Cerebellar cortex (tissue), 1 donor: Measurements from ENCODE around the gene ERC1.

Experiments
- DNase-seq: peaks from one replicate; pipeline ENCODE4 v3.0.0-alpha.2; 2015; ENCODE audit warnings: low spot score

ERC1 gene

GRCh38 chr12:1405619-1406018 is 414.6 kb downstream of the ERC1 start:
- DNase-seq, result no peak

DNA sequence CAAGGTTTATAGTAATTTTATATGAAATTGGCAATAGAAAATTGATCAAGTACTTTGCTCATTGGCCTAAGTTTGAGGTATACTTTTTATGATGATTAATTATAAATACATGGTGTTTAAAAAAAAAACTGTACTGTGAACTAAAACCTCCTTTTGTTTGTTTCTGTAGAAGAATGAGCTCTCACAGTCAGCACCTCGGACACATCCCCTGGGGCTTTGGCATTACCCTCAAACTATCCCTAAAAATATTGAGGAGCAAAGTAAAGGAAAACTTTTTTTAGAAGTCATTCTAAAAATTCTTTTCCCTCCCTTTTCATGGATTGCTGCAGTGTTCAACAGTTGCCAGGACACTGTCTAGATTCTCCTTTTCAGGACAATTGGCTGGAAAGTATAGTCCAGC is 419.8 kb downstream of the ERC1 start:
- DNase-seq, result no peak

GRCh38 chr12:1413930-1414329 is 422.9 kb downstream of the ERC1 start:
- DNase-seq, result no peak

GRCh38 chr12:1418144-1418543 is 427.1 kb downstream of the ERC1 start:
- DNase-seq, result no peak

- no peak for DNase-seq
Observed at GRCh38 chr12:1419849-1420371, 428.9 kb downstream of the ERC1 start.

- DNase-seq, result no peak
Observed at GRCh38 chr12:1421091-1421846, 430.2 kb downstream of the ERC1 start.

- DNase-seq, result no peak
Observed at GRCh38 chr12:1422604-1423315, 431.7 kb downstream of the ERC1 start.

- no peak for DNase-seq
Observed at GRCh38 chr12:1424674-1425395, 433.8 kb downstream of the ERC1 start.

GRCh38 chr12:1425396-1425729 is 434.3 kb downstream of the ERC1 start:
- no peak for DNase-seq

GRCh38 chr12:1428671-1429070 is 437.6 kb downstream of the ERC1 start:
- no peak for DNase-seq

- DNase-seq, result no peak
Observed at GRCh38 chr12:1429980-1430379, 439.0 kb downstream of the ERC1 start.

- DNase-seq, result no peak
Observed at GRCh38 chr12:1434296-1434955, 443.4 kb downstream of the ERC1 start.

DNA sequence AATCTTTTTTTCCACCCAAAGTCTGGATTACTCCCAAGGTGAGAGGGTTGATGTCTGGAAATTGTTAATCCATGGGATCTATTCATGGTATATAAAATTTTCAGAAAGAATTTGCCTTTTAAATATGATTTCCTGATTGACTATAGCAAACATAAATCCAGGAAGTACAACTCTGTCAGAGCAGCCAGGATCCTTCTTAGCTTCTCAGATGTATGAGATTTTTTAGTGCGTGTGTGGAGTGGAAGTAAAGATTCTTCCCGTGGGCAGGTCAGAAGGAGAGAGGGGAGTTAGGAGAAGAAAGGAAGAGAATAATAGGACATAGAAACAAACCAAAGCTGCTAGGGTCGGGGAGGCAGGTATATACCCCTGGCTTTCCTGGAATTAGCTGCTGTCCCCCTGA is 444.0 kb downstream of the ERC1 start:
- DNase-seq, result no peak

DNA sequence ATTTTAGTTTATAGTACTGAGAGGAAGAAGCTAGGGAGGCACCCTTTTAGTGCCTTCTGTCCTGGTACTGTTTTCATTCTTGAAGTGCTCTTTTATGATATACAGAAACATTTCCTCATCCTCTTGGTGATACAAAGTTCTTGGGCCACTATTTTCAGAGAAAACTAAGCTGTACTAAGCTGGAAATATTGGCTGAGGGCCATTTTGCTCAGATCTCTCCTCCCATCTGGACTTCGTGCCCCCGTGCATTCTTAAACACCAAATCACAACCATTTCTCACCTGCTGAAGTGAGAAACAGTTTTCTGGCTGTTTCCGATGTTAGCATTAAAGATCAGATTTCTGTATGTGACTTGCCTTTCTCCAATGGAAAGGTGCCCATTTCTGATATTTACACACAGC is 444.4 kb downstream of the ERC1 start:
- peak; percentile 28 for DNase-seq

GRCh38 chr12:1436015-1436414 is 445.0 kb downstream of the ERC1 start:
- DNase-seq, result no peak

GRCh38 chr12:1436981-1437380 is 446.0 kb downstream of the ERC1 start:
- no peak for DNase-seq

GRCh38 chr12:1439201-1439600 is 448.2 kb downstream of the ERC1 start:
- peak; percentile 46 for DNase-seq

GRCh38 chr12:1439687-1440086 is 448.7 kb downstream of the ERC1 start:
- peak; percentile 35 for DNase-seq

GRCh38 chr12:1443421-1444141 is 452.6 kb downstream of the ERC1 start:
- DNase-seq, result peak; percentile 31

- DNase-seq, result no peak
Observed at GRCh38 chr12:1444142-1444516, 453.1 kb downstream of the ERC1 start.

DNA sequence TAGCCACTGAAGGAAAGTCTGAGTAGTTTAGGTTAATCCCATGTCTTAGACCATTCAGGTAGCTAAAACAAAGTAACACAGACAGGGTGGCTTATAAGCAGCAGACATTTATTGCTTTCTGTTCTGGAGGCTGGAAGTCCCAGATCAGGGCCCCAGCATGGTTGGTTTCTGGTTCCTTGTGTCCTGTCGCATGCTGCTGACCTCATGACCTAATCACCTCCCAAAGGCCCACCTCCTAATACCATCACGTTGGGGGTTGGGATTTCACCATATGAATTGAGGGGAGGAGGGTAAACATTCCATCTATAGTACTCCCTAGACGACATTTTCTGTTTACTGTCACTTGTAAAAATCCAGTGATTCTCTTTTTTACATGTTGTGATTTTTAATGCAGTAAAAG is 454.8 kb downstream of the ERC1 start:
- DNase-seq, result no peak

- no peak for DNase-seq
Observed at GRCh38 chr12:1448336-1448735, 457.3 kb downstream of the ERC1 start.
